Fibroblast of lung (primary cell): Measurements from ENCODE around the gene CHST11.

ENCODE experiments used
- CTCF ChIP-seq, 2 donors: IDR thresholded peaks in 1 of 2; conservative IDR thresholded peaks in 1 of 2; 1 replicate in 1 of 2; 2 replicates in 1 of 2; pipeline ENCODE4 v1.5.1; 2011 to 2012; ENCODE audit warnings: low read length in 2 of 2, control low read depth in 1 of 2, inconsistent platforms in 1 of 2, low read depth in 1 of 2, mild to moderate bottlenecking in 1 of 2
- EZH2 ChIP-seq: IDR thresholded peaks from 2 replicates; pipeline ENCODE4 v1.5.1; 2012; ENCODE audit warnings: low read length, control low read depth, mild to moderate bottlenecking; ENCODE audit errors: missing control alignments

- TF ChIP-seq CTCF (conservative IDR thresholded peaks at IDR 0.05 in 1 of 2, IDR thresholded peaks at IDR 0.05 in 1 of 2; ENCODE audit: low read depth in 1 of 2, low read length in 2 of 2) (no peak), EZH2 (no peak)
Observed at GRCh38 chr12:104588047-104588920, 131.5 kb downstream of the CHST11 start.
